ENCODE measurements around the gene MSH5.

DNA sequence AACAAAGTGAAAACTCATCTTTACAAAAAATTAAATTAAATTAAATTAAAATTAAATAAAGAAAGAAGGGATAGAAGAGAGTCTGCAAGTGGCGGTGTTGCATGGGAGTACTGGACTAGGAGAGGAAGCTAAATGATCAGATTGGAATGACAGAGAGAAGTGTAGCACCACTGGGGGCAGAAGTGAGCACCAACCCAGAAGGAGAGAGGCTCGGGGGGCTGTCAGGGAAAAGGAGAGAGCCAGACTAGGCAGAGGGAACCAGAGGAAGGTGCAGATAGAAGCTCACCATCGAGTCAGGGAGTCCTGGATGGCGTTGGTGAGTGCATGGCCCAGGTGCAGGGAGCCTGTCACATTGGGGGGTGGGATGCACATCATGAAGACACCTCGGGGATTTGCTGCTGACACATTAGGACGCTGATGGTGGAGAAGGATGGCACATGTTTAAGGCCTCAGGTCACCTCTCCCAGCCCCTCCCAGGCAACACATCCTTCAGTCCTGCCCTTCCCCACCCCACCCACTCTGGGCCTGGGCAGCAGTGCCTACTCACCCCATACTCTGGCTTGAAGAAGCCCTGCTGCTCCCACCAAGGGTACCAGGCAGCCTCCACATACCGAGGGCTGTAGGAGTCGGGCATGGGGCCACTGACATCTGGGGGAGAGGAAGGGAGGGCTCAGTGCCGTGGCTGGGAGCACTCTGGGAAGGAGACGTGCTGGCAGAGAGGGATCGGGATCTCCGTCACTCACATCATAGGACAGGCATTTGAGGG is 51.7 kb downstream of the MSH5 start:
- TF ChIP-seq POLR2AphosphoS5 (IDR thresholded peaks at IDR 0.05; ENCODE audit: low read depth, low read length), result no peak
- no peak for TF ChIP-seq POLR2A (IDR thresholded peaks at IDR 0.05; ENCODE audit: low read depth, low read length)
- no peak for TF ChIP-seq PAX5 (IDR thresholded peaks at IDR 0.05; ENCODE audit: insufficient read depth, low read length, severe bottlenecking)
- no peak for TF ChIP-seq SPI1 (IDR thresholded peaks at IDR 0.05; ENCODE audit: low read depth, low read length)

All from GM12891 (cell line).